ENCODE measurements around the gene ZNF177.
"Not testable (repeated sequence)": the region's sequence is repeated elsewhere in the genome, so short reads cannot be mapped to it uniquely, and the experiment has no call there.

The ZNF177 gene

GRCh38 chr19:9362905-9363304 lies at the start of gene ZNF177:
Gene ZNF177 (plus strand): TSS chr19:9363013. CDS start chr19:9378312, 15,299 bp downstream.
- DNase-seq, result no peak

DNA sequence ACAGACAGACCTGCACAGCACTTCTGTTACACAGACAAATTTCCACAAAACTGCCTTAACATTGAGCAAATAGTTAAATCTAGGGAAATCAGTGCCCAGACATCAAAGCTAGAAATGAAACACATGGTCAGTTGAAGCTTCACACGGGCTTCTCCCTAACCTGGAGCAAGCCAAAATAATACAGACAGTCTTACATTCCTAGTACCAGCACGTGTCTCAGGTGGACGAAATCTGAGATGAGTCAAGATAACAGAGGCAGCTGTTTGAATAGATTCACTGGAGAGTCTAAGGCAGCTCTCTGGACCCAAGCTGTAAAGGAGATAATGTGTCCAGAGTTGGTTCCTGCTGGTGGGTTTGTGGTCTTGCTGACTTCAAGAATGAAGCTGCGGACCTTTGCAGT lies 49.1 kb upstream of the ZNF177 start:
- DNase-seq, result no peak

DNA sequence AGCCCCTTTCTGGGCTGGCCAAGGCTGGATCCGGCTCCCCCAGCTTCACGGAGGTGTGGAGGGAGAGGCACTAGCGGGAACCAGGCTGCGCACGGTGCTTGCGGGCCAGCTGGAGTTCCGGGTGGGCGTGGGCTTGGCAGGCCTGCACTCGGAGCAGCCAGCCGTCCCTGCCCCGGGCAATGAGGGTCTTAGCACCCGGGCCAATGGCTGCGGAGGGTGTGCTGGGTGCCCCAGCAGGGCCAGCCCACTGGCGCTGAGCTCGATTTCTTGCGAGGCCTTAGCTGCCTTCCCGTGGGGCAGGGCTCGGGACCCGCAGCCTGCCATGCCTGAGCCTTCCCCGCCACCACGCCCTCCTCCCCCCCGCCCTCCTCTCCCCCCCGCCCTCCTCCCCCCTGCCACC lies 41.5 kb upstream of the ZNF177 start:
- no peak for DNase-seq

- DNase-seq, result not testable (repeated sequence)
Observed at GRCh38 chr19:9321756-9322155, 41.1 kb upstream of the ZNF177 start.

GRCh38 chr19:9322201-9322600 lies 40.6 kb upstream of the ZNF177 start:
- not testable (repeated sequence) for DNase-seq

DNA sequence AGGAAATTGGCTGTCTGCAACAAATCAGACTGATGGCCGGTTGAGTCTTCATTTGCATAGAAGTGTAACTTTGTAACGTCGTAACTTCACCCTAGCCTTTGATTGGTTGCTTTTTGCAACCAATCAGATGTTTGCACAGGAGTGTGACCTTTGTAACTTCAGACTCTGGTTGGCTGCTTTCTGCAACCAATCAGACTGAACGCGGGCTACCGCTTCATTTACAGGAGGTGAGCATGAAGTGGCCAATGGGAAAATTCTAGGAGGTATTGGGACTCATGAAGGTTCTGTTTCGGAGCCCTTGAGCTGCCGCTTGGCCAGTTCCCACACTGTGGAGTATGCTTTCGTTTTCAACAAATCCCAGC lies 39.3 kb upstream of the ZNF177 start:
- peak; percentile 71 for DNase-seq

DNA sequence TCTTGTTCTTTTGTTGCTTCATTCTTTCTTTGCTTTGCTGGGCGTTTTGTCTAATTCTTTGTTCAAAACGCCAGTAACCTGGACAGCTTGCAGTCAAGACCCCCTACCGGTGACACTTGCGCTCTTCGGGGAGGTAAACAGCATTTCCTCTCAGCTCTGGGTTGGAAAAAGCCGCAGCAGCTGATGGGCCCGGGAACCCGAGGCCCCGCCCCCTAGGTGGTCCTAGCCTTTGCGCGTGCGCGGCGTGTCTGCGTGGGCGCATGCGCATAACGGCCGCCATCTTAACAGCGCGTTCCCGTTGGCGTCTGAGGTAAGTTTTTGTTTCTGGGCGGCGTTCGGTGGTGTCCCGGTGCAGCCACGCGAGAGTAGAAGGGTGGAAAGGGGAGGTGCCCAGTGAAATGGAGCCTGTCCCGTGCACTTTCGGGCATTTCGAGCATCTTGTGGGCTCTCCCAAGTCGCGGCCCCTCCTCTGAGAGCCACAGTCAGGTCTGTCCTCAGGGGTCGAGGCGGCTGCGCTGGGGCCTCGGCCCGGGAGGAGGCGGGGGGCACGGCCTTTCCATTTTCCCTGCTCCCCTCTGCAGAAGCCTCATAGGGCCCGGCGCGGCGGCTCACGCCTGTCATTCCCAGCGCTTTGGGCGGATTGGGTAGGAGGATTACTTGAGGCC lies 38.8 kb upstream of the ZNF177 start, which contains the start of gene ZNF559:
TSS of gene ZNF559 (plus strand) at position 261 of the 665 bp plus-strand sequence. CDS start 14,371 bp downstream, outside the sequence.
- peak; percentile 75 for DNase-seq

- DNase-seq, result no peak
Observed at GRCh38 chr19:9324584-9324962, 38.2 kb upstream of the ZNF177 start.

GRCh38 chr19:9329999-9330398 lies 32.8 kb upstream of the ZNF177 start:
- DNase-seq, result no peak

DNA sequence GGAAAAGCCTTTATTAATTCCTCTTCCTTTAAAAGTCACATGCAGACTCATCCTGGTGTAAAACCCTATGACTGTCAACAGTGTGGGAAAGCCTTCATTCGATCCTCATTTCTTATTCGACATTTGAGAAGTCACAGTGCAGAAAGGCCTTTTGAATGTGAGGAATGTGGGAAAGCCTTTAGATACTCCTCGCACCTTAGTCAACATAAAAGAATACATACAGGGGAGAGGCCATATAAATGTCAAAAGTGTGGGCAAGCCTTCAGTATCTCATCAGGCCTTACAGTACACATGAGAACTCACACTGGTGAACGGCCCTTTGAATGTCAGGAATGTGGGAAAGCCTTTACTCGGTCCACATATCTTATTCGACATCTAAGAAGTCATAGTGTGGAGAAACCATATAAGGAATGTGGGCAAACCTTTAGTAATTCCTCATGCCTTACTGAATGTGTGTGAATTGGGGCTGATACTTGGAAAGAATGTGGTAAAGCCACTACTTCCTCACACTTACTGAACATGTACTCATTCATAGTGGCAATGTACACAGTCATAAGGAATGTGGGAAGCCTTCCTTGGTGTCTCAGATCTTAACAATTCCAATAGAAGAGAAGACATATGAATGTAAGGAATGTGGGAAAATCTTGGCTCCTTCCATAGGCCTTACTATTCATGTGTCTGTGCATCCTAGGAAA lies 20.1 kb upstream of the ZNF177 start:
- no peak for DNase-seq

GRCh38 chr19:9345005-9345404 lies 17.8 kb upstream of the ZNF177 start:
- DNase-seq, result no peak

DNA sequence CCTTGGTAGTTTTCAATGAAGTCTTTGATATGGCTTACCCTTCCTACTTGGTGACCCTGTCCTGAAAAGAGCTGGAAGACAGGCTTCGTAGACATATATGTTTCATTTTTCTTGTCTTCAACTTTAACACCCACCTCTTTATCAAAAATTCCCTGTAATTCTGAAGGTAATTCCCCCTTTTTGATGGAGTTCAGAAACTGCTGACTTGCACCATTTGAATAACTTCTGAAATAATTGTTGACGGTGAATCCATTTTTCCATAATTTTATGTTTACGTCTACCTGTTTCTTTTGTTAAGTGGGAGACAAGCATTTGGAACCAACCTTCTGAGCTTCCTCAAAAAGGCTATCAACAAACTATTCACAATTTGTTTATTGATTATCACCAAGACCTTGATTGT lies 14.6 kb upstream of the ZNF177 start:
- DNase-seq, result no peak

DNA sequence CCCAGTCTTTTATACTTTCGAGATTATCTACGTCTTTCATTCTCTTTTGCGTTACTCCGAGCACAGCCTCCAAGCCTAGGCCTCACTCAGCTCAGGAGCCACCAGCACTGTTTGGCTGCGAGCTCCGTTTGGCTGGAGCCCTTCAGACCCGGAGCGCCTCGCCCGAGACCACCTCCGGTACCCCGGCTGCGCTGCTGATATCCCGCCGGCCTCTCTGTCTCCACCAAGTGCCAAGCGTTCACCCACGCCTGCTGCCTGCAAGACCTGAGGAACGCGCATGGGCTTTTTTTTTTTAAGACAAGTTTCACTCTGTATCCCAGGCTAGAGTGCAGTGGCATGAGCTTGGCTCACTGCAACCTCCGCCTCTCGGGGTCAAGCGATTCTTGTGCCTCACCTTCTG lies 14.1 kb upstream of the ZNF177 start:
- DNase-seq, result no peak

DNA sequence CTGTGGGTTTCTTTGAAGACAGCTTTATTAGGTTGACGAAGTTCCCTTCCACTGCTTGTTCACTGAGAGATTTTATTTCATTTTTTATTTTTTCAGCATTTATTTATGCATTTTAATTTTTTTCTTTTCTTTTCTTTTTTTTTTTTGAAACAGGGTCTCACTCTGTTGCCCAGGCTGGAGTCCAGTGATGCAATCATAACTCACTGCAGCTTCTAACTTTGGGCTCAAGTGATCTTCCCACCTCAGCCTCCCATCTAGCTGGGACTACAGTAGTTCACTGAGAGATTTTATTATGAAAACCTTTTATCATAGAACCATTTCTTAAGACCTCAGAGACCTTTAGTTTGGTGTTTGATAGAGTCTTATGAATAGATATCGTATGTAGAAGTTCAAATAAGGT lies 10.3 kb upstream of the ZNF177 start:
- no peak for DNase-seq

DNA sequence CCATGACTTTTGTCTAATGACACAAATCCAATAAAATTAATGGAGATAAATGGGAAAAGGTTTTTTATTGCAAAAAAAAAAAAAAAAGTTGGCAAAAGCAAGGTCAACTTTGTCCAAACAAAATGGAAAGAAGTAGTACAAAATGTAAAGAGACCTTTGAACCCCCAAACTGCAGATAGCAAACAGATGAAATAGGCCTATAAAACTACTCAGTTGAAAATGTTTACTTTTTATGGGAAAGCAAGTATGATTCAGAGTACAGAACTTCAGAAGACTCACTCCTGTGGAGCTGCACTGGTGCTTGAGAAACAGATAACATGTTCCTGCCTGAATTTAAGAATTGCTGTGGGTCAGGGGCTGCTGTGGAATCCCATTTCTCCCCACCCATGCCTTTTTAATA lies 9.8 kb upstream of the ZNF177 start:
- no peak for DNase-seq

DNA sequence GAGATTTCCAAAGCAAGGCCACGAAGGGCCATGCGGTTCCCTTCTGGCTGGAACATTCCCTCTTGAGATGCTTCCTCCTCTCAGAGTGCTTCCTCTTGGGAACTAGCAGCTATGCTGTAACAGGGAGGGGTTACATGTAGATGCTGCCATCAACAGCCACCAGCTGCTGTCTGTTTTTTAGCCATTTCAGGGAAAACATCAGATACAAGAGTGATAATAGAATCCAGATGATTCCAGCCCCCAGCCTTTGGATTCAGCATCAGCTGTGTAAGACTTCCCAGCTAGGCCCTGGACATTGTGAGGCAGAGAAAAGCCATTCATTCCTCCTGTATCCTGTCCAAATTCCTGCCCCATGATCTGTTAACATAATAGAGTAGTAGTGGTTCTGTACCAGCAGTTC lies 8.2 kb upstream of the ZNF177 start:
- DNase-seq, result no peak

- DNase-seq, result no peak
Observed at GRCh38 chr19:9370738-9371619, 8.2 kb downstream of the ZNF177 start.

DNA sequence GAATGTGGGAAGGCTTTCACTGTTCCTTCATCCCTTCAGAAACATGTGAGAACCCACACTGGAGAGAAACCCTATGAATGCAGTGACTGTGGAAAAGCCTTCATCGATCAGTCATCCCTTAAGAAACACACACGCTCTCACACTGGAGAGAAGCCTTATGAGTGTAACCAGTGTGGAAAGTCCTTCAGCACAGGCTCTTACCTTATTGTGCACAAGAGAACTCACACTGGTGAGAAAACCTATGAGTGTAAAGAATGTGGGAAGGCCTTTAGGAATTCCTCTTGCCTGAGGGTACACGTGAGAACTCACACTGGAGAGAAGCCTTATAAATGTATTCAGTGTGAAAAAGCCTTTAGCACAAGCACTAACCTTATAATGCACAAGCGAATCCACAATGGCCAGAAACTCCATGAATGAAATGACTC lies 18.6 kb downstream of the ZNF177 start:
- DNase-seq, result no peak

DNA sequence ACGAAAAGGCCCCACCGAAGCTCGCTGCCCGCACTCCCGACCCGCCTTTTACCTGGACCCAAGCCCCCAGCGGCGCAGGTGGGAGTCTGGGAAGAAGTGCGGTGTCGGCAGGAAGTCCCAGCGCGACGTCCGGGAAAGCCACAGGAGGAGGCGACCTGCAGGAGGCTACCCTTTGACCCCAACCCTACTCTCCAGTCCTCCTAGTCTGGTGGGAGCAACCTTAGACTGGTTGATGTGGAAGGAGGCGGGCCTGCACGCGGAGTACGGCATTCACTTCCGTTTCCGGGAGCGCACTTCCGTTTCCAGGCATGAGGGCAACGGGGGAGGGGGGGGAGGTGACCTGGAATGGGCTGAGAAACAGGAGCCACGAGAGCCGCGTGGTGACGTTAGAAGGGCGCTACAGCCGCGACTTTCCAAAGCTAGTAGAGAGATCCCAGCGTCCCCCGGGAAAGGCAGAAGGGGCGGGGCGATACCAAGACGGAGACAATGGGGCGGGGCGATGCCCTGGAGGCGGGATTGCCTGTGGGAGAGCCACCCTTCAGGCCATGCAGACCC lies 44.1 kb downstream of the ZNF177 start:
- DNase-seq, result peak; percentile 6

- DNase-seq, result no peak
Observed at GRCh38 chr19:9407827-9408226, 45.0 kb downstream of the ZNF177 start.

GRCh38 chr19:9413240-9413954 lies 50.6 kb downstream of the ZNF177 start:
- no peak for DNase-seq

- no peak for DNase-seq
Observed at GRCh38 chr19:9427941-9428340, 65.1 kb downstream of the ZNF177 start.

DNA sequence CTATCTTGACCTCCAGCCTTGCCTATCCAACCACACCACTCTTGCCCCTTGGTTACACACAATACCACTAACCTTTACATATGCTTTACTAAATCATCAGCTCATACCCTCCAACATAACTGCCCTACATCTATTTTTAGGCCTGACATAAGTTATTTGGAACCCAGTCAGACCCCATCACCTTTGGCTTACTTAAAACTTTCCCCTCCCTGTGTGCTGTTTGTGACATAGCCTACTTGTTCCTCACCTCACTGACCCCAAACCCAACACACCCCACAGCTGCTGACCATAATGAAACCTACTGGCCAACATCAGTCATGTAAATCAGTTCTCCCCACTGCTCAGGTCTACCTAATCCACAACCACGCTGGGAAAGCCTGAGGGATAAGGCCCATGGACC lies 67.6 kb downstream of the ZNF177 start:
- no peak for DNase-seq
